ENCODE measurements around the gene IRF5. TPM values are rescaled to one million over a fixed set of nuclear protein-coding genes. Genes with fewer than 3 reads are reported as not detected.

The IRF5 gene
- polyA plus RNA-seq, 1 donor from 2014 or later, result not detected

- no peaks in the 10 kb centered on the region for H3K9me3 ChIP-seq (ENCODE audit: low read length)
- H4K20me1 ChIP-seq (ENCODE audit: insufficient read depth), result no peaks in the 10 kb centered on the region
- H2AFZ ChIP-seq (ENCODE audit: low read depth, low read length), result no peak overlapping the region
- H3K27me3 ChIP-seq (ENCODE audit: insufficient read depth, low read depth, low read length), result peaks cover 18% of the 10 kb centered on the region
- H3F3A ChIP-seq (ENCODE audit: insufficient read depth, low read length, poor library complexity, severe bottlenecking), result no peaks in the 10 kb centered on the region
- TF ChIP-seq EP300 (conservative IDR thresholded peaks at IDR 0.05; ENCODE audit: poor library complexity, severe bottlenecking), result no peak
- no peak for TF ChIP-seq SMC3 (conservative IDR thresholded peaks at IDR 0.05; ENCODE audit: poor library complexity)
- TF ChIP-seq, protein P1, sequence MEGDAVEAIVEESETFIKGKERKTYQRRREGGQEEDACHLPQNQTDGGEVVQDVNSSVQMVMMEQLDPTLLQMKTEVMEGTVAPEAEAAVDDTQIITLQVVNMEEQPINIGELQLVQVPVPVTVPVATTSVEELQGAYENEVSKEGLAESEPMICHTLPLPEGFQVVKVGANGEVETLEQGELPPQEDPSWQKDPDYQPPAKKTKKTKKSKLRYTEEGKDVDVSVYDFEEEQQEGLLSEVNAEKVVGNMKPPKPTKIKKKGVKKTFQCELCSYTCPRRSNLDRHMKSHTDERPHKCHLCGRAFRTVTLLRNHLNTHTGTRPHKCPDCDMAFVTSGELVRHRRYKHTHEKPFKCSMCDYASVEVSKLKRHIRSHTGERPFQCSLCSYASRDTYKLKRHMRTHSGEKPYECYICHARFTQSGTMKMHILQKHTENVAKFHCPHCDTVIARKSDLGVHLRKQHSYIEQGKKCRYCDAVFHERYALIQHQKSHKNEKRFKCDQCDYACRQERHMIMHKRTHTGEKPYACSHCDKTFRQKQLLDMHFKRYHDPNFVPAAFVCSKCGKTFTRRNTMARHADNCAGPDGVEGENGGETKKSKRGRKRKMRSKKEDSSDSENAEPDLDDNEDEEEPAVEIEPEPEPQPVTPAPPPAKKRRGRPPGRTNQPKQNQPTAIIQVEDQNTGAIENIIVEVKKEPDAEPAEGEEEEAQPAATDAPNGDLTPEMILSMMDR (IDR thresholded peaks at IDR 0.05; ENCODE audit: poor library complexity, severe bottlenecking), result no peak
- TF ChIP-seq EZH2 (IDR thresholded peaks at IDR 0.05; ENCODE audit: borderline replicate concordance, insufficient read depth, low read length, poor library complexity, severe bottlenecking), result no peak
- TF ChIP-seq TAF1 (IDR thresholded peaks at IDR 0.05; ENCODE audit: low read depth), result no peak
- TF ChIP-seq MXI1 (conservative IDR thresholded peaks at IDR 0.05; ENCODE audit: poor library complexity, severe bottlenecking), result no peak
- TF ChIP-seq POLR2AphosphoS5 (IDR thresholded peaks at IDR 0.05), result no peak
- no peak for TF ChIP-seq RAD21 (conservative IDR thresholded peaks at IDR 0.05)
- TF ChIP-seq, protein P2, sequence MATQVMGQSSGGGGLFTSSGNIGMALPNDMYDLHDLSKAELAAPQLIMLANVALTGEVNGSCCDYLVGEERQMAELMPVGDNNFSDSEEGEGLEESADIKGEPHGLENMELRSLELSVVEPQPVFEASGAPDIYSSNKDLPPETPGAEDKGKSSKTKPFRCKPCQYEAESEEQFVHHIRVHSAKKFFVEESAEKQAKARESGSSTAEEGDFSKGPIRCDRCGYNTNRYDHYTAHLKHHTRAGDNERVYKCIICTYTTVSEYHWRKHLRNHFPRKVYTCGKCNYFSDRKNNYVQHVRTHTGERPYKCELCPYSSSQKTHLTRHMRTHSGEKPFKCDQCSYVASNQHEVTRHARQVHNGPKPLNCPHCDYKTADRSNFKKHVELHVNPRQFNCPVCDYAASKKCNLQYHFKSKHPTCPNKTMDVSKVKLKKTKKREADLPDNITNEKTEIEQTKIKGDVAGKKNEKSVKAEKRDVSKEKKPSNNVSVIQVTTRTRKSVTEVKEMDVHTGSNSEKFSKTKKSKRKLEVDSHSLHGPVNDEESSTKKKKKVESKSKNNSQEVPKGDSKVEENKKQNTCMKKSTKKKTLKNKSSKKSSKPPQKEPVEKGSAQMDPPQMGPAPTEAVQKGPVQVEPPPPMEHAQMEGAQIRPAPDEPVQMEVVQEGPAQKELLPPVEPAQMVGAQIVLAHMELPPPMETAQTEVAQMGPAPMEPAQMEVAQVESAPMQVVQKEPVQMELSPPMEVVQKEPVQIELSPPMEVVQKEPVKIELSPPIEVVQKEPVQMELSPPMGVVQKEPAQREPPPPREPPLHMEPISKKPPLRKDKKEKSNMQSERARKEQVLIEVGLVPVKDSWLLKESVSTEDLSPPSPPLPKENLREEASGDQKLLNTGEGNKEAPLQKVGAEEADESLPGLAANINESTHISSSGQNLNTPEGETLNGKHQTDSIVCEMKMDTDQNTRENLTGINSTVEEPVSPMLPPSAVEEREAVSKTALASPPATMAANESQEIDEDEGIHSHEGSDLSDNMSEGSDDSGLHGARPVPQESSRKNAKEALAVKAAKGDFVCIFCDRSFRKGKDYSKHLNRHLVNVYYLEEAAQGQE (IDR thresholded peaks at IDR 0.05; ENCODE audit: borderline replicate concordance), result no peak
- H3K27ac ChIP-seq (ENCODE audit: low read length), result no peak overlapping the region
- no peaks in the 10 kb centered on the region for H3K36me3 ChIP-seq (ENCODE audit: insufficient read depth, low read length)
- no peaks in the 10 kb centered on the region for H3K79me2 ChIP-seq (replicated peaks; ENCODE audit: insufficient read depth, low read length)
- H3K4me3 ChIP-seq (ENCODE audit: low read length), result no peak overlapping the region
- no peak overlapping the region for H3K9ac ChIP-seq (ENCODE audit: low read length)
- H3K9me2 ChIP-seq (ENCODE audit: insufficient read depth, low read length), result no peaks in the 10 kb centered on the region
- no peak overlapping the region for H3K4me2 ChIP-seq (ENCODE audit: low read length)
Measured at GRCh38 chr7:128906001-128906765, 31.5 kb upstream of the IRF5 start.

GRCh38 chr7:128906766-128907559, 30.8 kb upstream of the IRF5 start:
- Histone ChIP-seq H3K4me3 (ENCODE audit: low read length) (no peak overlapping the region), H3K27ac (ENCODE audit: low read length) (no peak overlapping the region), H3K9me2 (ENCODE audit: insufficient read depth, low read length) (no peaks in the 10 kb centered on the region), H2AFZ (ENCODE audit: low read depth, low read length) (no peak overlapping the region), H3K9ac (ENCODE audit: low read length) (no peak overlapping the region), H3K4me2 (ENCODE audit: low read length) (no peak overlapping the region), H3K36me3 (ENCODE audit: insufficient read depth, low read length) (no peaks in the 10 kb centered on the region), H3F3A (ENCODE audit: insufficient read depth, low read length, poor library complexity, severe bottlenecking) (no peaks in the 10 kb centered on the region), H4K20me1 (ENCODE audit: insufficient read depth) (no peaks in the 10 kb centered on the region), H3K79me2 (replicated peaks; ENCODE audit: insufficient read depth, low read length) (no peaks in the 10 kb centered on the region), H3K27me3 (ENCODE audit: insufficient read depth, low read depth, low read length) (peaks cover 18% of the 10 kb centered on the region), H3K9me3 (ENCODE audit: low read length) (no peaks in the 10 kb centered on the region)
- TF ChIP-seq MXI1 (conservative IDR thresholded peaks at IDR 0.05; ENCODE audit: poor library complexity, severe bottlenecking), result no peak
- TF ChIP-seq SMC3 (conservative IDR thresholded peaks at IDR 0.05; ENCODE audit: poor library complexity), result no peak
- no peak for TF ChIP-seq TAF1 (IDR thresholded peaks at IDR 0.05; ENCODE audit: low read depth)
- TF ChIP-seq, protein P2 (IDR thresholded peaks at IDR 0.05; ENCODE audit: borderline replicate concordance), result no peak
- TF ChIP-seq, protein P1 (IDR thresholded peaks at IDR 0.05; ENCODE audit: poor library complexity, severe bottlenecking), result no peak
- TF ChIP-seq POLR2AphosphoS5 (IDR thresholded peaks at IDR 0.05), result no peak
- TF ChIP-seq RAD21 (conservative IDR thresholded peaks at IDR 0.05), result no peak
- no peak for TF ChIP-seq EZH2 (IDR thresholded peaks at IDR 0.05; ENCODE audit: borderline replicate concordance, insufficient read depth, low read length, poor library complexity, severe bottlenecking)
- TF ChIP-seq EP300 (conservative IDR thresholded peaks at IDR 0.05; ENCODE audit: poor library complexity, severe bottlenecking), result no peak

All from neural cell (in vitro differentiated cells).